ENCODE results near the gene RSRC2.
"Not testable (repeated sequence)": the region's sequence is repeated elsewhere in the genome, so short reads cannot be mapped to it uniquely, and the experiment has no call there.

RSRC2 gene

DNA sequence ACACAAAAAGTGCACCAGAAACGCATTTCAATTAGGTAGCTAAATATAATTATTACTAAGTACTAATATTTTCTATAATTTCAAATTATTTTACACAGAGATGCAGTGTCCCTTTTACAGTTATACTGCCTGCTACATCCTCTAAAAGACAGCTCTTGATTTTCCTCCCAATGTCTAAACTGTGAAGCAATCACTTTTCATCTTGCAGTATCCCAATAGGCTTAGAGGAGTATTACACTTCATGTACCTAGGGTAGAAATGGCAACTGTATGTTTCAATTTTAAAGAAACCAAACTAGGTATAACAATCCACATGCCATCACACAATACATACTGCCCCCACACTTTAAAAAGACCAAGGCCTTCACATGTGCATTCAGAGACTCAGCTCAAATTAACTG is 7.3 kb downstream of the RSRC2 start:
- Histone ChIP-seq H3K9me3 (no peaks in the 10 kb centered on the region), H3K4me1 (peaks cover 18% of the 10 kb centered on the region), H4K20me1 (peaks cover 100% of the 10 kb centered on the region), H3K27ac (no peak overlapping the region), H3K27me3 (no peaks in the 10 kb centered on the region), H3K9ac (no peak overlapping the region), H3K36me3 (peaks cover 100% of the 10 kb centered on the region), H3K4me2 (no peak overlapping the region), H3K4me3 (no peak overlapping the region)
- TF ChIP-seq Cebpa-rat (IDR thresholded peaks at IDR 0.05) = no peak

DNA sequence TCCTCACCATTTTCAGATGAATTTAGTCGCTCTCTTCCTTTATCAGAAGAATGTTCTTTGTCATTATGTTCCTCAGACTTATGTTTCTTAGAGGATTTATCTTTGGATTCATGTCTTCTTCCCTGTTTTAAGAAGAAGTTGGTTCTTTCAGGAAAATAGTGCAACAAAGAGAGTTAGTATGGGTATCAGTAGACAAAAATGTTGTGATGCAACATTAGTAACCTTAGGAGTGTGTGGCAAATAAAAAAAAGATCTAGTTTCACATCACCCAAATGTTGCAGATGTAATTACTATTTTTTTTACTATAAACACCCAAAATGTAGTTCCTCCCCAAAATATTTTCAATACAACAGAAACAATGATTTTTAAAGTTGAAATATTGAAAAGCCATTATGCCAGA is 7.8 kb downstream of the RSRC2 start:
- H3K4me1 ChIP-seq = peaks cover 13% of the 10 kb centered on the region
- TF ChIP-seq Cebpa-rat (IDR thresholded peaks at IDR 0.05) = no peak
- no peak overlapping the region for H3K27ac ChIP-seq
- H4K20me1 ChIP-seq = peaks cover 100% of the 10 kb centered on the region
- H3K4me3 ChIP-seq = no peak overlapping the region
- H3K27me3 ChIP-seq = no peaks in the 10 kb centered on the region
- H3K4me2 ChIP-seq = no peak overlapping the region
- H3K9ac ChIP-seq = no peak overlapping the region
- H3K36me3 ChIP-seq = peaks cover 100% of the 10 kb centered on the region
- H3K9me3 ChIP-seq = no peaks in the 10 kb centered on the region

DNA sequence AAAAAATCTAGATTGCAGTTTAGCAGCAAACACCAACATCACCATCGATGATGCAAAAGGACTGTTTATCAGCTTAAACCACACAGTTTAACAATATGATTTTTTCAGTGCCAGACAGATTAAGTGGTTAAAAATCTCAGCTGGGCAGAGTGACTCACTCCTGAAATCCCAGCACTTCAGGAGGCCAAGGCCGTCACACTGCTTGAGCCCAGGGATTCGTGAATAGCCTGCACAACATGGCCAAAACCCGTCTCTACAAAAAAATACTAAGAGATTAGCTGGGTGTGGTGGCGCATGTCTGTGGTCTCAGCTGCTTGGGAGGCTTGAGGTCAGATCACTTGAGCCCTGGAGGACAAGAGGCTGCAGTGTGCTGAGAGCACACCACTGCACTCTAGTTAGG is 8.9 kb downstream of the RSRC2 start:
- H3K27ac ChIP-seq = no peak overlapping the region
- peaks cover 99% of the 10 kb centered on the region for H3K36me3 ChIP-seq
- no peaks in the 10 kb centered on the region for H3K27me3 ChIP-seq
- no peaks in the 10 kb centered on the region for H3K9me3 ChIP-seq
- no peak overlapping the region for H3K9ac ChIP-seq
- no peak overlapping the region for H3K4me2 ChIP-seq
- no peak for TF ChIP-seq Cebpa-rat (IDR thresholded peaks at IDR 0.05)
- H4K20me1 ChIP-seq = peaks cover 100% of the 10 kb centered on the region
- peaks cover 3% of the 10 kb centered on the region; the same call in 1 of the 2 replicates for H3K4me1 ChIP-seq
- H3K4me3 ChIP-seq = no peak overlapping the region

DNA sequence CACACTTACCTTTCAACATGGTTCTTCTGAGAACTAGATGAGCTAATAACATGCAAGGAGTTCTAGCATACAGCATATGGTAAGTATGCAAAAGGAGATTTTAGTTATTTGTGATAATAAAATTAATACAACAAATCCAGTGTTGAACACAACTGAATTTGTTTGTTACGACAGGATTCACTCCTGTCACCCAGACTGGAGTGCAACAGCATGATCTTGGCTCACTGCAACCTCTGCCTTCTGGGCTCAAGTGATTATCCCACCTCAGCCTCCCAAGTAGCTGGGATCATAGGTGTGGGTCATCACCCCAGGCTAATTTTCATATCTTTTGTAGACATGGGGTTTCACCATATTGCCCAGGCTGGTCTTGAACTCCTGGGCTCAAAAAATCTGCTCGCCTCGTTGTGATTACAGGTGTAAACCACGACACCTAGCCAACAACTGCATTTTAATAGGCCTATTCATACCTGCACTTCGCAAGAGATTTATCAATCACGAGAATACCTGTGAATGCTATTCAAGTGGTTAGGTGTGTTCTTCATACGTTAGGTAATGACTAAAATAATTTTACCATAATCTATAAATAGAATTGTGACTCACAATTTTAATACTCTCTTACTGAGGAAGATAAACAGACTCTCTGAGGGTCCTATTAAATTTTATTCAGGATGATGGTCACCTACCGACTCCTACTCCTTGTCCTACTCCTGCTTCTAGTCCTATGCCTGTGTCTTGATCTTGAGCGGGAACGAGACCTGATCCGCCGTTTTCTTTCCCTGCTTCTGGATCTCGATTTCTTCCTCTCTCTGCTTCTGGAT is 10.0 kb downstream of the RSRC2 start:
- H3K36me3 ChIP-seq = peaks cover 99% of the 10 kb centered on the region
- no peak overlapping the region for H3K9ac ChIP-seq
- H3K4me1 ChIP-seq = no peaks in the 10 kb centered on the region
- no peak for TF ChIP-seq Cebpa-rat (IDR thresholded peaks at IDR 0.05)
- no peaks in the 10 kb centered on the region for H3K27me3 ChIP-seq
- no peaks in the 10 kb centered on the region for H3K9me3 ChIP-seq
- H4K20me1 ChIP-seq = peaks cover 100% of the 10 kb centered on the region
- H3K4me2 ChIP-seq = no peak overlapping the region
- H3K4me3 ChIP-seq = no peak overlapping the region
- no peak overlapping the region for H3K27ac ChIP-seq

DNA sequence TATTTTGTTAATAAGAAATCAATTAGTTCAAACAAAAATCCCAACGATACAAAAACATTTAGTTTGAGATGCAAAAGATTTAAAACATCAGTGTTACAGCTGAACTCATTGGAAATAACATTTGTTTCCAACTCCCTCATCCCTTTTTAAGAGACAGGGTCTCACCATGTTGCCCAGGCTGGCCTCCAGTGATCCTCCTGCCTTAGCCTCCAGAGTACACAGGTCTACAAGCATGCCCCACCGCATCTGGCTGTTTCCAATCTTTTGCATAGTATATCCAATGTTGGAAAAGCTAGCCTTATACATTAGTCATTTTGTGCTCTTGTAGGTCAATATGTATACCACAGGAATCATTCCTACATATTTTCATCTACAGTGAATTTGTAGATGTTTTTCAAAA is 11.5 kb downstream of the RSRC2 start:
- no peaks in the 10 kb centered on the region for H3K4me1 ChIP-seq
- no peak overlapping the region for H3K9ac ChIP-seq
- H3K27me3 ChIP-seq = no peaks in the 10 kb centered on the region
- H4K20me1 ChIP-seq = peaks cover 100% of the 10 kb centered on the region
- TF ChIP-seq Cebpa-rat (IDR thresholded peaks at IDR 0.05) = no peak
- H3K36me3 ChIP-seq = peaks cover 99% of the 10 kb centered on the region
- H3K27ac ChIP-seq = no peak overlapping the region
- no peak overlapping the region for H3K4me2 ChIP-seq
- H3K4me3 ChIP-seq = no peak overlapping the region
- no peaks in the 10 kb centered on the region for H3K9me3 ChIP-seq

DNA sequence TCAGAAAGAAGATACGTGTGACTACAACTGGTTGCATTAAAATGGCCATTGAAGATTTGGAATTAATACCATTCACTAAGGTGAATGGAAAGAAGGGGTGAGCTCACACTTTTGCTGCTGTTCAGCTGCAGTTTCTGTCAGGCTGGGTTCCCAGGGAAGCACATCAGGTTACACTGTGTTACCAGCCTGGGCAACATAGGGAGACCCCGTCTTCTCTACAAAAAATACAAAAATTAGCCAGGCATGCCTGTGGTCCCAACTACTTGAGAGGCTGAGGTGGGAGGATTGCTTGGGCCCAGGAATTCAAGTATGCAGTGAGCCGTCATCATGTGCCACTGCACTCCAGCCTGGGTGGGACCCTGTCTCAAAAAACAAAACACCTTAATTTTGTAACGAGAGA is 13.1 kb downstream of the RSRC2 start:
- Histone ChIP-seq H3K36me3 (peaks cover 99% of the 10 kb centered on the region), H3K9me3 (no peaks in the 10 kb centered on the region), H4K20me1 (peaks cover 100% of the 10 kb centered on the region), H3K4me3 (no peak overlapping the region), H3K27me3 (no peaks in the 10 kb centered on the region), H3K4me1 (no peaks in the 10 kb centered on the region), H3K27ac (no peak overlapping the region), H3K4me2 (no peak overlapping the region), H3K9ac (no peak overlapping the region)
- no peak for TF ChIP-seq Cebpa-rat (IDR thresholded peaks at IDR 0.05)

DNA sequence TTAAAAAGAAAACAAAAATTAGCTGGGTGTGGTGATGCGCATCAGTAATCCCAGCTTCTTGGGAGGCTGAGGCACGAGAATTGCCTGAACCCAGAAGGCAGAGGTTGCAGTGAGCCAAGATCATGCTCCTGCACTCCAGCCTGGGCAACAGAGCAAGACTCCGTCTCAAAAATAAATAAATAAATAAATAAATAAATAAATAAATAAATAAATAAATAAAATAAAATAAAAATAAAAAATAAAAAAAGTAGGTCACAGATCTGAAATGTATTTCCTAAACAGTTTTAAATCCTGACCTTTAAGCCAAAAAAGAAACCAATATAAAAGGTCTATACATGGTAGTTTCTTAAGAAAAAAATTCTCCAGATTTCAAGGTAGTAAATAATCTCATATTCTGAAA is 13.7 kb downstream of the RSRC2 start:
- H3K4me3 ChIP-seq, H3K9ac ChIP-seq, H3K9me3 ChIP-seq, H3K4me2 ChIP-seq, H3K27ac ChIP-seq, H3K27me3 ChIP-seq, H3K4me1 ChIP-seq: not testable (repeated sequence)
- Histone ChIP-seq H3K36me3 (peaks cover 99% of the 10 kb centered on the region), H4K20me1 (peaks cover 100% of the 10 kb centered on the region)

DNA sequence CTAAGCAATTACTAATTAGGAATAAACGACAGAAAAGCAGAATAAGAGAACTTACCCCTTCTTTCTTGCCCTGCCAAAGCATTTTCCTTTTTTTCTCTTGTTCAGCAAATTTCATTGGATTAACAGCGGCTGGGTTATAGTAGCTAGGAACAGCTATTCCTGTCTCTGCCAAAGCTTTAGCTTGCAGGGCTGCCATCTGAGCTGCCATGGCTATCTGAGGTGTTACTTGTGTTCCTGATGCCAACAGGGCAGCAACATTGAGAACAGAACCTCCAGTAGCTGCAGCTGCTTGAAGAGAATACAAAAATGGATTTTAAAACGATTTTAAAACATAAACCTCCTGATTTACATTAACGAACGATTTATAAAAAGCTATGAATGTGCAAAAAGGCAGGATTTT is 18.6 kb downstream of the RSRC2 start:
- no peaks in the 10 kb centered on the region for H3K4me1 ChIP-seq
- H3K4me3 ChIP-seq = no peak overlapping the region
- H3K4me2 ChIP-seq = no peak overlapping the region
- peaks cover 85% of the 10 kb centered on the region for H4K20me1 ChIP-seq
- no peak for TF ChIP-seq Cebpa-rat (IDR thresholded peaks at IDR 0.05)
- no peak overlapping the region for H3K9ac ChIP-seq
- H3K27me3 ChIP-seq = no peaks in the 10 kb centered on the region
- peaks cover 100% of the 10 kb centered on the region for H3K36me3 ChIP-seq
- no peak overlapping the region for H3K27ac ChIP-seq
- H3K9me3 ChIP-seq = no peaks in the 10 kb centered on the region

DNA sequence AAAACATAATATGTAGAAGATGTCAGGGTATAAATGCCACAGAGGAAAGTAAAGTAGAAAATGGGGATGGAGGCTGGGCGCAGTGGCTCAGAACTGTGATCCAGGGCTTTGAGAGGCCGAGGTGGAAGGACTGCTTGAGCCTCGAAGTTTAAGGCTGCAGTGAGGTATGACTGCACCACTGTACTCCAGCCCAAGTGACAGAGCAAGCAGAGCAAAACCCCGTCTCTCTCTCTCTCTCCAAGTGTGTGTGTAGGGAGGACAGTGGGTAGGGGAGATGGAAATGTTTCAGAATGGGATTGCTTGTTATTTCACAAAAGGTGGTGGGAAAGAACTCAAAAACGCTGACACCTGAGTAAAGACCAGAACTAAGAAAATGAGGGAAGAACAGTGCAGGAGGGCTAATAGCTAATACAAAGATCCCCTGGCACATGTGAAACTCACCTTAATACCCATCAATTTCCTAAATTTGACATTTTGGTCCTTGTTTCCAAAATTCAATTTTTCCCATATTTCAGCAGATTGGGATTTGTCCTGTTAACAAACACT is 20.3 kb downstream of the RSRC2 start:
- peaks cover 89% of the 10 kb centered on the region for H3K36me3 ChIP-seq
- no peaks in the 10 kb centered on the region for H3K27me3 ChIP-seq
- H3K4me3 ChIP-seq = no peak overlapping the region
- no peak overlapping the region for H3K27ac ChIP-seq
- H3K9ac ChIP-seq = no peak overlapping the region
- no peak overlapping the region for H3K4me2 ChIP-seq
- peaks cover 68% of the 10 kb centered on the region for H4K20me1 ChIP-seq
- H3K9me3 ChIP-seq = no peaks in the 10 kb centered on the region
- peaks cover 12% of the 10 kb centered on the region for H3K4me1 ChIP-seq
- no peak for TF ChIP-seq Cebpa-rat (IDR thresholded peaks at IDR 0.05)

DNA sequence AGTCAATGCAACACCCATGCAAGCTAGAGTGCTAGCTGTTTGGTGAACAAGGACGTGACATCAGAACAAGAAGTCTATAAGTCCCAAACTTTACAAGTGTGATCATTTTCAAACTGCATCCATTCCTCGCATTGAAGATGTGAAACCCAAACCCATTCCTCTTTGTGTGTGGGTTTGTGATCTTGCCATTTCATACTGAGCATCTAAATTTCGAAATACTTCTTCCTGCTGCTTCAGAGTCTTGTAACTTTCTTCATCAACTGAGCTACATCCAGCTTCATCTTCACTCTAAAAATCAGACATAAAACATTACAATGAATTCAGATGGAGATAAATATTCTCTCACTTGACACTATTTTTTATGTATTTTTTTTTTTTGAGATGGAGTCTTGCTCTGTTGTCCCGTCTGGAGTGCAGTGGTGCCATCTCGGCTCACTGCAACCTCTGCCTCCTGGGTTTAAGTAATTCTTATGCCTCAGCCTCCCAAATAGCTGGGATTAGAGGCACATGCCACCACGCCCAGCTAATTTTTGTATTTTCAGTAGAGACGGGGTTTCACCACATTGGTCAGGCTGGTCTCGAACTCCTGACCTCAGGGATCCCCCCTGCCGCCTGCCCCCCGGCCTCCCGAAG is 21.2 kb downstream of the RSRC2 start:
- H3K36me3 ChIP-seq = peaks cover 80% of the 10 kb centered on the region
- H3K4me1 ChIP-seq = peaks cover 16% of the 10 kb centered on the region
- H3K27ac ChIP-seq = no peak overlapping the region
- H3K9ac ChIP-seq = no peak overlapping the region
- H4K20me1 ChIP-seq = peaks cover 58% of the 10 kb centered on the region
- no peak for TF ChIP-seq Cebpa-rat (IDR thresholded peaks at IDR 0.05)
- H3K4me3 ChIP-seq = no peak overlapping the region
- H3K9me3 ChIP-seq = no peaks in the 10 kb centered on the region
- H3K27me3 ChIP-seq = no peaks in the 10 kb centered on the region
- no peak overlapping the region for H3K4me2 ChIP-seq

All from BLaER1 (cell line).